ELF-1 (cell line): ENCODE data around the gene B3GNT3.

Experiments used
- DNase-seq: peaks from one replicate; pipeline ENCODE4 v3.0.0-alpha.2; 2016; ENCODE audit warnings: low read depth, low spot score

Gene B3GNT3

DNA sequence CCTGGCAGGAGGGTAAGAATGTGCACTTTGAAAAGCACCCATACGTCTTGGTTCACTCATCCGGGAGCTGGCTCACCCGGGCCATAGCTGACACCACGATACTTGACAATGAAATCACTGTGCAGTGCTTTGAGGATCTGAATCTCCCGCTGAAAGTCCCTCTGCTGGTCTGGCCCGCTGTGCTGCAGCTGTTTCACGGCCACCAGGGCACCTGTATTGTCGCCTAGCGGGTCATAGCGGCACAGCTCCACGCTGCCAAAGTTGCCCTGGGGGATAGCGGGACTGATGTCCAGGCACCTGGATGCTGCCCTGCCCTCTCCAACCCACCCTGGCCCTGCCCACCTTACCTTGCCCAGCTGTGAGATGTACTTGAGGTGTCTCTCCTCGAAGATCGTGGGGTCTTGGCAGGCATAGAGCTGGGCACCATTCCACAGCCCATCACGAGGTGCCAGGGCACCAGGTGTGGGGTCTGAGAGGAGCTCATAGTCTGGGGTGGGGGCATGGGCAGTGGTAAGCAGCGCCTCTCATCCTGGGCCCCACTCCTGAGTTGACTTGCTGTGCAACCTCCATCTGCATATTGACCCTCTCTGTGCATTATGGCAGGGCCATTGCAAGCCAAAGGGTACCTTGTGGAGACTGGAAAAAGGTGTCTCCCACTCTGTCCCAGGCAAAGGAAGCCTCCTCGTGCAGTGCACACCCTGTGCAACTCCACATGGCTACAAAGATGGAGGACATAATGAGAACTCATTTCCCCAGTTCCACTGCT lies 37.7 kb downstream of the B3GNT3 start:
- no peak for DNase-seq

DNA sequence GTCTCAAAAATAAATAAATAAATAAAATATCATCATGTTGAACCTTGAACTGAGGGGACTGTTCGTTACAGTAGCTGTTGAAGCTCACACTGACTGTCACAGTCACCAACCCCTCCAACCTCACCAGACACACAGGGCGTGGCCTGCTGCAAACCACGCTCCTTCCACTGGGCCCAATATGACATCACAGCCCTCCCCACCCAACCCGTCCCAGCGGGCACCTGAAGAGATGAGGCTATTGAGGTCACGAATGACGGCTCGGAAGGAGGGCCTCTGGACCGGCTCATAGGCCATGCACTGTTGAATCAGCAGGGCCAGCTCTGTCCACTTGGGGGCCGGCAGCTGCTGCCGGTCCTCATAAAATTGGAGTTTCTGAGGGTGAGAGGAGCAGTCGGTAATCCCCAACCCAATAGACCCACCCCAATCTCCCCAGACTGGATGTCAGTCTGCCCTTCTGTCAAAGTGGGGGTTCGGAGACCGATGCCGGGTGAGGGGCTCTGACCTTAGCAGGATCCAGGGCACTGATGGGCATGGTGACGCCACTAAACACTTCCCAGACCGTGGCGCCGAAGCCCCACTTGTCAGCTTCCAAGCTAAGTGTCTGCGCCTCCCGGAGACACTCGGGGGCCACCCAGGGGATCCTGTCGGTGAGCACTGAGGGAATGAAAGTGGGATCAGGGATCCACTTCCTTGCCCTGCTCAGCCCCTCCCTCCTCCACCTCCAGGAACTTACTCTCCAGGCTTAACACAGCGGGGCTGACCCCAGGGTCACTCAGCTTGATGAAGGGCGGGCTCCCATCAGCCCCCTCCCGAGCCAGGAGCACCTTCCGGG lies 39.6 kb downstream of the B3GNT3 start:
- peak; percentile 46 for DNase-seq

DNA sequence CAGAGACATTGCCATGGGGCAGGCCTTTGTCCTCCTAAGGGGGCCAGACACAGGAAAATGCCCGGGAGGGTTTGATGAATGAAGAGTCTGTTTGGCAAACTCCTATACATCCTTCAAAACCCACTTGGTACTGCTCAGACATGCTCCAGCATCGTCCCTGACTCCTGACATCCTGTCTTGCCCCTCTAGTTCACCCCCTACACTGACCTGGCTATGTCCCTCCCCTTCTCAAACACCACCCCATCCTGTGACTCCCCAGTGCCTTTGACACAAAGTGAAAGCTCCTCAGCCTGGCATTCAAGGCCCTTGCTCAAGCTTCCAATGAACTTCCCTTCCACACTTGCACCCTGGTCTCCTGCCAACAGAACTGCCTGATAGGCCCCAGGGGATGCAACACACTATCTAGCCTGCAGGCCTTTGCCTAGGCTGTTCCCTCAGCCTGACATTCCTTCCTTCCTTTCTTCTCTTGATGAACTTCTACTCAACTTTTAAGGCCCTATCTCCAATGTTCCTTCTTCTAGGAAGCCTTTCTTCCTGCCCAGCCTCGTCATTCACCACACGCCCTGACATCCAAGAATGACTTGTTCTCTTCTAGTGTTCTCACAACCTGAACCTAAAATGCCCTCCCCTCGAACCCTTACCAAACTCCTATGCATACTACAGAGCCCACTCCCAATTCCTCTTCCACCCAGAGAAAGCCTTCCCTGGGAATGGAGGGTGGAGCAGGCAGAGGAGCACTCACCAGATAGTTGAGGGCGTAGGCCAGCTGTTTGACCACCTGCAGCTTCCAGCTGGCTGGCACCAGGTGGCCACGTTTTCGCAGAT lies 40.5 kb downstream of the B3GNT3 start:
- peak; percentile 14 for DNase-seq

DNA sequence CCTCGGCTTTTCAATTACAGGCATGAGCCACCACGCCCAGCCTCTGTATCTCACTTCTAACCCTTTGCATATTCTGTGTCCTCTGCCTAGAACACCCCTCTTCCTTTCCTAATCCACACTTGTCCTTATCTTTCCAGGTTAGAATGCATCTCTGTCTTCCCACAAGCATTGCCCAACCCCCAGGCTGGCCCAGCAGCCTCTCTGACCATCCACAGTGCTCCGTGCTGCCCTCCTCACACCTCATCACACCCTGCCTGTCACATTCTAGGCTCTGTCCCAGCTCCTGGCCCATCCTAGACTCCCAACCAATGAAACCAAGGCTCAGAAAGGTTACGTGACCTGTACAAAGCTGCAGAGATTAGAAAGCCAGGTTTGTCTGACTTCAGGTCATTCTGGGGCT lies 41.6 kb downstream of the B3GNT3 start:
- peak; percentile 46 for DNase-seq

GRCh38 chr19:17837972-17838371 lies 43.0 kb downstream of the B3GNT3 start:
- no peak for DNase-seq

DNA sequence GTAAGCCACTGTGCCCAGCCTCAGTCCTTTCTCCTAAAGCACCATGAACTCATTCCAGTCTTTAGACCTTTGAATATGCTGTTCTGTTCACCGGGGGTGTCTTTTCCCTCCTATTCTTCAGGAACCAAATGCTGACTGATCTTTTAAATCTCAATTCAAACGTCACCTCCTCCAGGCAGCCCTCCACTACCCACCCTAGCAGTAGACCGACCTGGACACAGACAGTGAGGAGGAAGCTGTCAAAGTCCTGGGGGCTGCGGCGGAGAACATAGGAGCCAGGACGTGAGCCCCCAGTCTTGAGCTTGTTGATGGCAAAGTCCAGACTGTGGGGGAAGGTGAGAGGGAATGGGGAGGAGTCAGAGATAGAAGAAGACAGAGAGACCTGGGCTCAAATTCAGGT lies 45.1 kb downstream of the B3GNT3 start:
- no peak for DNase-seq

- DNase-seq, result no peak
Measured at GRCh38 chr19:17841371-17841809, 46.5 kb downstream of the B3GNT3 start.

DNA sequence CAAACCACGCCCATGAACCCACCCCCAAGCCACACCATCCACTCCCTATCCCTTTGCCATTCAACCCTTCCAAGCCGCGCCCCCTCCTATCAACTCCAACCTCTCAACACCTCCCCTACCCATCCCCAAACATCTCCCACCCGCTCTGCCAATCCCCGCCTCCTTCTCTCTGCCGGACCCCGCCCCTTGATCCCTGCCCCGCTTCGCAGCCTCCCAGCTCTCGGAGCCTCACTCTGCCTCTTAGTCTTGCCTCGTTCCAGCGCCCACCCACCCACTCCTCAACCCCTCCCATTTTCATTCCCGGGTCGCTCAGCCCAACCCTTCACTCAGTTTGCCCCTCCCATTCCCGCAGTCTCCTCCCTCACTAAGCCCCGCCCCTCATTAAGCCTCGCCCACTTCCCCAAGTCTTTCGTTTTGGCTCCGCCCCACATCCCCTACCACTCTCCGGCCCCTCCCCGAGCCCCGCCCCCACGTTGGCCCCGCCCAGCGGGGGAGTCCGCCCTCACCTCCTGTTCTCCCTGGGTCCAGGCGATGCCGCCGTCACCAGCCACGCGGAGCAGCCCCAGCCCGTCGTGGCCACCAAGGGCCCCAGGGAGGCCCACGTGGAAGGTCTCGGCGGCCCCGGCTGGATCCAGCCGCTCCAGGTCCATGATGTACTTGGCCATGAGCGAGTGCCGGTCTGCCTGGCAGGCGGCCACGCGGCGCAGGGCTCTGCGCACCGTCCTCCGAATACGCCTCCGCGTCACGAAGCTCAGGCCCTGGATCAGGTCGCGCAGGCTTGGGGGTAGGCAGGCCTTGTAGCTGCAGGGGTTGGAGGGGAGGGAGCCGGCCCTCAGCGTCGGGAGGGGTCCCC lies 47.1 kb downstream of the B3GNT3 start:
- peak; percentile 97 for DNase-seq

GRCh38 chr19:17842663-17843291 lies 47.8 kb downstream of the B3GNT3 start:
- no peak for DNase-seq

- DNase-seq, result no peak
Measured at GRCh38 chr19:17843292-17843827, 48.4 kb downstream of the B3GNT3 start.

DNA sequence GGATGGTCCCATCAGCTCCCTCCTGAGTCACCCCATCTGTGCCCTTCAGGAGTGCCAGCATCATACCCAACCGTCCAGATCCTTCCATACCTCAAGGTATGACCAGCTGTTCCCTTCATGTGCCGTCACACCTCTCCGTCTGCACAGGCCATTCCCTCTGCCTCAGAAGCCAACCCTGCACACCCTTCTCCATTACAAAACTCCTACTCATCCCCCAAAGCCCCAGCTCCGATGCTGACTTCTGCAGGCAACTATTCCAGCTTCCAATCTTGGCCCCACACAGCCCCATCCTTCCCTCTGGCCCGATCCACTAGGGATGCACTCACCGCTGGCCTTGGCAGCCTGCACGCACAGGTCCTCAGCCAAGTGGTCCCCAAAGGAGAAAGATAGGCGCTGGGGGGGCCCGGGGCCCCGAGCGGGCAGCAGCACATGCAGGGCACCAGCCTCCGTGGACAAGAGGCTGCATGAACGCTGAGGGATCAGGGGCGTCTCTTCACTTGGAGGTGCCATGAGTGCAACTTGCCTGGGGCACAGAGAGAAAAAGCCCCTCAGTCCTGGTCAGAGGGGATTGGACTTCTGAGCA lies 49.1 kb downstream of the B3GNT3 start:
- no peak for DNase-seq

DNA sequence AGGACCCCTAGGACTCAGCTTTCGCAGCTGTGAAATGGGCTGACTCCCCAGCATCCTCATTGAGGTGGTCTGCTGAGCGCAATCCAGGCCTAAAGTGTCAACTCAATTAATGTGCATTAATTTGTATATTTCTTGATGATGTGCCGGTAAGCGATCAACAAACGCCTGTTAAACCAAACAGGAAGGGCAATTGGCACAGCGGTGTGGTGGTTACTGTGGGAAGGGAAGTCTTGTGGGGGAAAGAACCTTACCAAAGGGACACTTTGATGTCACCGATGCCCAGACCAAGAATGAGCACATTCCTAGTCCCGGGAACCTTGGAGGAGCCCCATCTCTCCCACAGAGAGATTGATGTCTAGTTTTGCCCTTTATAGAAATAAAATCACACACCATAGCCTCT lies 51.2 kb downstream of the B3GNT3 start:
- no peak for DNase-seq

GRCh38 chr19:17847538-17848366 lies 52.8 kb downstream of the B3GNT3 start, which contains the start of gene JAK3:
Gene JAK3, minus strand, starts transcription at chr19:17847982. Its CDS starts 3,565 bp downstream, at chr19:17844417.
- DNase-seq, result peak; percentile 67

GRCh38 chr19:17848595-17849292 lies 53.8 kb downstream of the B3GNT3 start:
- peak; percentile 44 for DNase-seq

- no peak for DNase-seq
Measured at GRCh38 chr19:17854061-17854460, 59.1 kb downstream of the B3GNT3 start.

- peak; percentile 94 for DNase-seq
Measured at GRCh38 chr19:17855280-17856152, 60.6 kb downstream of the B3GNT3 start.
